RPMI8226 (cell line): ENCODE data around the gene GPR35.

Source experiments
- DNase-seq: peaks from one replicate; pipeline ENCODE4 v3.0.0-alpha.2; 2015

GPR35 gene

GRCh38 chr2:240589850-240590525 lies 35.3 kb upstream of the GPR35 start:
- no peak for DNase-seq

DNA sequence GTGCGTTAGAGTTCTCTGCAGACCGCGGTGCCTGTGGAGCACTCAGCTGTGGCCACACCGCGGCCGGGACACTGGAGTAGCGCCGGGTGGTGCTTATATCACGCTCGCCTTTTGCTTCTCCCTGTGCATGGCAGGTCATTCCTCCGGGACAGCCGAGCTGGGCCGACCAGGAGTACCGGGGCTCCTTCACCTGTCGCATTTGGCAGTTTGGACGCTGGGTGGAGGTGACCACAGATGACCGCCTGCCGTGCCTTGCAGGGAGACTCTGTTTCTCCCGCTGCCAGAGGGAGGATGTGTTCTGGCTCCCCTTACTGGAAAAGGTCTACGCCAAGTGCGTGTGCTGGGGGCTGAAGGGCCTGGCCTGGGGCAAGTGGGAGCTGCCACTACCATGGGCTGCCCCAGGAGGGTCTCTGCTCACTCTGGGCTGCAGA lies 34.6 kb upstream of the GPR35 start:
- DNase-seq = no peak

DNA sequence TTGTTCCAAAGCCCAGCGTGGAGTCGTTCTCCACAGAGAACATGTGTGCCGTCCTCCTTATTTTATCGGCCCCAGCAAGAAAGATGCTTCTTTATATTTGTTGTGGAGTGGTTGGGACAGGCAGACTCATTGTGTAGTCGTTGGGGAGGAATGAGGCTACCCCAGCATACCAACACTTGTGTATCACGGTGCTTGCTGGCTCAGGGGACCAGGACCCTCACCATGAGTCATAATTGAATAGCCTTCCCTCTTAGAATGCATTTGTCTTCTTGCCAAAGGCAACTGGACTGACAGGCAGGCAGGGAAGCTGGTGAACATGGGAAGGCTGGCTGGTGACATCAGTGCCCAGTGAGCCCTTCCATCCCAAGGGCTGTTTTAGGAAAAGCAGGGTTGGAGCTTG lies 34.1 kb upstream of the GPR35 start:
- no peak for DNase-seq

- no peak for DNase-seq
These were observed 33.5 kb upstream of the GPR35 start for GRCh38 chr2:240591784-240592183.

GRCh38 chr2:240593026-240593702 lies 32.1 kb upstream of the GPR35 start:
- no peak for DNase-seq

DNA sequence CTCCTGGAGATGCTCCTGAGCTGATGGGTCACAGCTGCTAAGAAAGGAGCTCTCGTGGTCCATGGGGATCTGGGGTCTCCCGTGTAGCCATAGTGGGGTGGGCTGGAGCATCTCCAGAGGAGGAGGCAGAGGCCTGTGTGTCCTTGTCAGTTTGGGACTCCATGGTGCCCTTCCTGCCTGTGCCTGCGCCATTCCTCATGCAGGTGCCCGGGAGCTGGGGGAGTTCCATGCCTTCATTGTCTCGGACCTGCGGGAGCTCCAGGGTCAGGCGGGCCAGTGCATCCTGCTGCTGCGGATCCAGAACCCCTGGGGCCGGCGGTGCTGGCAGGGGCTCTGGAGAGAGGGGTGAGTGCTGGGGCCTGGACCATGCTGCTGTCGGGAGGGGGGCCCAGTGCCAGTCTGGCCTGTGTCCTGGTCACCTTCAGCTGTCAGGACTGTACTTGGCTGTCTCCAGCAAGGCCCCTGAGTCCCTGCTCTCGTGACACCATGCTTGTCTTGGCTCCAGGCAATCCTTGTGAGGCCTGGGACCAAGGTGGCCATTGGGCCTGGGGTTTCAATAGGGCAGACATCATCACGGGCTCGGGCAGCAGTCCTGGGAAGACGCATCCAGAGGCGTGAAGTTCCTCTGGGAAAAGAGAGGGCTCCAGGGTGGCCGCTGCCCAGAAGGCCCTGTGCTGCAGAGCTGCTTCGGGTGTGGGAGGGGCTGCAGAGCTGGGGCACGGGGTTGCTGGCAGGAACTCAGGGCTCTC lies 31.4 kb upstream of the GPR35 start:
- no peak for DNase-seq

- no peak for DNase-seq
These were observed 30.5 kb upstream of the GPR35 start for GRCh38 chr2:240594511-240595380.

DNA sequence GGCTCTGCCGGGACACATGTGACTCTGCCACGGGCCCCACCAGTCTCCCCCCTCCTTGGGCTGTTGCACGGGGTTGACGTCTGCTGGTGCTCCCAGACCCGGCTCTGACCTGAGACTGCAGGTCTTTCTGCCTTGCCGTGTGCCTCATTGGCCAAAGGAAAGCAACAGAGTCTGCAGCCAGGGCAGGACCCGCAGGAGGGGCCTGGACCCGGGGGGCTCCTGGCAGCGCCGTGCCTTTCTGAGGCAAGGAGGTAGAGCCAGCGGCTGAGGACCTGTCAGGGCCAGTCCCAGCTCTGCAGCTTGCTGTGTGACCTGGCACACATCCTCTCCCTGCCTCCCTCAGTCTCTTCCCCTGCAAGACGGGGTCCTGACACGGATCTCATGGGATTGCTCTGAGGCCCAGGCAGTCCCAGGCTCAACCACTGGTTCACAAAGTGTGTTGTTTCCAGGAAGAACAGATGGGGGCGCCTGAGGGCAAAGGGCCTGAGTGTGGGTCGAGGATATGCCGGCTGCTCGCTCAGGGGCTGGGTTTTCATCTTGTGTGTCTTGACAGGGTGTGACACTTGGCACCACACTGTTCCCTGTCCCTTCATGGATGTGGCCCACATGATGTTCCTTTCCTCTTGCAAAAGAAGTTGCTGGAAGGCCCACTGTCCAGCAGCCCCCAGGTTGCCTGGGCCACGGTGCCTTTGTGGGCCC lies 29.8 kb upstream of the GPR35 start:
- DNase-seq = no peak

DNA sequence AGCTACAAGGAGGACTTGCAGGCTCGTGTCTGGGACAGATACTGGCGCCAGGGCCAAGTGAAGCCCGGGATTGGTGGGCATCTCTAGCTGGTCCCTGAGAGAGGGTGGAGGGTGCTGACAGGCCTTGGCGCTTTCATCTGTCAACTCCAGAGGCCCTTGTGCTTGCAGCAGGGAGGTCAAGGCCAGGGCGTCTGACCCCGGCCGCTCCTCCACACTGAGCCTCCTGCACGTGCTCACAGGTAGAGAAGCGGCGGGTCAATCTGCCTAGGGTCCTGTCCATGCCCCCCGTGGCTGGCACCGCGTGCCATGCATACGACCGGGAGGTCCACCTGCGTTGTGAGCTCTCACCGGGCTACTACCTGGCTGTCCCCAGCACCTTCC lies 29.2 kb upstream of the GPR35 start:
- DNase-seq = no peak

DNA sequence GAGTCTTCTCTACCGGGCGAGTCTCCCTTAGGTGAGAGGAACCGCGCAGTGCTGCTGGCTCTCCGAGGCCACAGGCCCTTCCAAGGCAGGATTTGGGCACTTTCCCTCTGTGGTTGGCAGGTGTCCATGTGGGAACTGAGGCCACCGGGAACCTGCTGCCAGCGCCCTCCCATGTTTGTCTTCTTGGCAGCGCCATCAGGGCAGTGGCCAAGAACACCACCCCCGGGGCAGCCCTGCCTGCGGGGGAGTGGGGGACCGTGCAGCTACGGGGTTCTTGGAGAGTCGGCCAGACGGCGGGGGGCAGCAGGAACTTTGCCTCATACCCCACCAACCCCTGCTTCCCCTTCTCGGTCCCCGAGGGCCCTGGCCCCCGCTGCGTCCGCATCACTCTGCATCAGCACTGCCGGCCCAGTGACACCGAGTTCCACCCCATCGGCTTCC lies 28.8 kb upstream of the GPR35 start:
- no peak for DNase-seq

DNA sequence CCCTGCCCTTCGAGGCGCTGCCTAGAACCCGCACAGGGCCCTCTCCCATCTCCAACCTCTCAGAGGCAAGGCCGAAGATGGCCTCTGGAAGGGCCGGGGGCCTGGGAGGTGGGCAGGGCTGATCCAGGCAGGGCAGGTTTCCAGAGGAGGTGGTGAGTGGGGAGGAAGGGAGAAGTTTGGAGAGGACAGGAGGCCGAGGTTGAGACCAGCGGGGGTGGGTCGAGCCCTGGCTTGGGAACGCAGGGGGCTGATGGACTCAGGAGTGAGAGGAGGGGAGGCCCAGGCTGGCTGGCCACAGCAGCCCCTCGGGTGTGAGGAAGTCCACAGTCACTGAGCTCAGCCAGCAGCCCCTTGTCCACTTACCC lies 28.2 kb upstream of the GPR35 start:
- DNase-seq = no peak

DNA sequence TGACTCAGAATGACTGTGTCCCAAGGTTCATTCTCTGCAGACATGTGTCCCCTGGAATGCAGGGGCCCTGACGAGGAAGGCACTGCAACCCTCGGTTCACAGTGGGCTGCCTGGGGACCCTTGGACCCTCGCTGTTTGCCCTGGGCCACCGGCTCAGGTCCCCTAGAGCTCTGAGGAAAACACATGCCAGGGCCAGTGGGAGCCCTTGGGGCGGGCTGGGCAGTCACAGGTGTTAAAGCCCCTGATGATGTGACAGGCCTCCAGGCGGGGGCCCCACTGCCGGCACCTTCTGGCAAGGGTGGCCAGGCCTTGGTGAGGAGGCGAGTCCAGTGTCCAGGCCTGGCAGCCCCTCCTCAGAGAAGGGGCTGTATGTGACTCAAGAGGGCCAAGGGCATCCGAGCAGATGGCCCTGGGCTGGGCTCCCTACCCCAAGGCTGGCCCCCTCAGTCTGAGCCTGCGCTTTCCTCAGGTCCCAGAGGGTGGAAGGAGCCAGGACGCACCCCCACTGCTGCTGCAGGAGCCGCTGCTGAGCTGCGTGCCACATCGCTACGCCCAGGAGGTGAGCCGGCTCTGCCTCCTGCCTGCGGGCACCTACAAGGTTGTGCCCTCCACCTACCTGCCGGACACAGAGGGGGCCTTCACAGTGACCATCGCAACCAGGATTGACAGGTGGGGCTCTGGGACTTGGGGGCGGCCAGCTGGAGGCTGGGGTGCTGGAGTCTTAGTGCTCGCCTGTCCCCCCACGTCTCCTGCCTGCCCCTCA lies 27.7 kb upstream of the GPR35 start:
- DNase-seq = no peak

DNA sequence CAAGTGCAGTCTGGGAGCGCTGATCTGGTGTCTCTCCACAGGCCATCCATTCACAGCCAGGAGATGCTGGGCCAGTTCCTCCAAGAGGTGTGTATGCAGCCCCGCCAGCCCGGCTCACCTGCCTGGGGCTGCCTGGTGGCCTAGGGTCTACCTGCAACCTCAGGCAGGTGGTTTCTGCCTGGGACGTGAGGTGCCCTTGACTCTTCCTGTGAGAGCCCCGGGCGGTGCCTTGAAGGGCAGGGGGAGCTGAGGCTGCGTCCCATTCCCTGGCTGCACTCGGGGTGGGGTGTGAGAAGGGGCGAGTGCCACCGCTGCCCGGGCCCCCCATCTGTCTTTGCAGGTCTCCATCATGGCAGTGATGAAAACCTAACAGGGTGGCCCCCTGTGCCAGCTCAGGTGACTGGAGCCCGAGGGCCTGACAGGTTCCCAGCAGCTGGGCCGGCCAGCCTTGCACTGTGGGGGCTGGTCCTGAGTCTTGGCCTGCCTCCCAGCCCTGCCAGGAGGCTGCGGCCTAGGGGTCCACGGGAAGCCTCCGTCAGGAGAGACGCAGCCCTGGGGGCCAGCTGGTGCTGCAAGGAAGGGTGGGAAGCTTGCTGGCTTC lies 26.9 kb upstream of the GPR35 start:
- DNase-seq = no peak

DNA sequence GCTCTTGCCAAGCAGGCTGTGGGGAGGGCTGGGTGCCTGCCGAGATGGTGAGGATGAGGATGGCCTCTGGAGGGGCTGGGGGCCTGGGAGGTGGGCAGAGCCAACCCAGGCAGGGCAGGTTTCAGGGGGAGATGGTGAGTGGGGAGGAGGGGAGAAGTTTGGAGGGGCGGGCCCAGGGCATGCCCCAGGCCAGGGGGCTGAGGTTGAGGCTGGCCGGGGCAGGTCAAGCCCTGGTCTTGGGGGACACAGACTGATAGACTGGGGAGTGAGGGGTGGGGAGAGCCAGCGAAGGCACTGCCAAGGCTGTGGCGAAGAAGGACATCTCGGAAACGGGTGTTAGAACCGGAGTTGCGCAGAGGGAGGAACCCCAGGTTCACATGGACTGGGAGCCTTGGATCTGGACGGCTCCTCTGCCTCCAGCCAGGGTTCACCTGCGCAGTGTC lies 26.1 kb upstream of the GPR35 start:
- DNase-seq = no peak

- no peak for DNase-seq
These were observed 24.8 kb upstream of the GPR35 start for GRCh38 chr2:240600451-240600961.

DNA sequence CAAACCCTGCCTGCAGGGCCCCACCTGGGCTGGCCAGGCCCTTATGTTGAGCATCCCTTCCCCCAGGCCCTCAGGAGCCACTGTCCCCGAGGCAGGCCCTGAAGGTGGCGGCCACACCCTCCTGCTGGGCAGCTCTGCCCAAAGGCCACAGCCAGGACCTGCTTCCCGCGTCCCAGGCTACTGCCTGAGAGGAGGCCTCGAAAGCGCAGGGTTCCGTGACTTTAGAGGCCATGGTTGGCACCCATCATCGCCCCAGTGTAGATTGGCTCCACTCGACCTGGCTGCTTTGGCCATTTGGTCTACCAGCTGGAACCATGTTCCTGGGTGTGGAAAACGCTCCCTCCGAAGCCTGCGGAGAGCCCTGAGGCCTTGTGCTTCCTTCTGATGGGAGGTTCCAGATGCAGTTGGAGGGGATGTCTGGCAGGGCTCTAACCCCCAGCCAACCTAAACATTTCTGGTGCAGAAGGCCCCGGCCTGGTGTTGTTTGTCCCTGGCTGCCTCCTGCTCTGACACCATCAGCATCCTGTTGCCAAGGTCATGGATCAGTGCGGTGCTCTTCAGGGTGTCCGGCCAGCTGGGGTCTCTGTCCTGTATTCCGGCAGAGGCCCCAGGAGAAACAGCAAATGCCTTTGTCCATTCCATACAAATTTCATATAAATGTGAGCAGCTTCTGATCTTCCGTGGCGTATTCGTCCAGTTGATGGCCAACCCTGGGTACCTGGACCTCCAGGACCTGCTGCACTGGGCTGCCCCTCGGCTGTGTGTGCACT lies 24.0 kb upstream of the GPR35 start:
- DNase-seq = no peak

GRCh38 chr2:240601831-240602160 lies 23.5 kb upstream of the GPR35 start:
- DNase-seq = no peak

DNA sequence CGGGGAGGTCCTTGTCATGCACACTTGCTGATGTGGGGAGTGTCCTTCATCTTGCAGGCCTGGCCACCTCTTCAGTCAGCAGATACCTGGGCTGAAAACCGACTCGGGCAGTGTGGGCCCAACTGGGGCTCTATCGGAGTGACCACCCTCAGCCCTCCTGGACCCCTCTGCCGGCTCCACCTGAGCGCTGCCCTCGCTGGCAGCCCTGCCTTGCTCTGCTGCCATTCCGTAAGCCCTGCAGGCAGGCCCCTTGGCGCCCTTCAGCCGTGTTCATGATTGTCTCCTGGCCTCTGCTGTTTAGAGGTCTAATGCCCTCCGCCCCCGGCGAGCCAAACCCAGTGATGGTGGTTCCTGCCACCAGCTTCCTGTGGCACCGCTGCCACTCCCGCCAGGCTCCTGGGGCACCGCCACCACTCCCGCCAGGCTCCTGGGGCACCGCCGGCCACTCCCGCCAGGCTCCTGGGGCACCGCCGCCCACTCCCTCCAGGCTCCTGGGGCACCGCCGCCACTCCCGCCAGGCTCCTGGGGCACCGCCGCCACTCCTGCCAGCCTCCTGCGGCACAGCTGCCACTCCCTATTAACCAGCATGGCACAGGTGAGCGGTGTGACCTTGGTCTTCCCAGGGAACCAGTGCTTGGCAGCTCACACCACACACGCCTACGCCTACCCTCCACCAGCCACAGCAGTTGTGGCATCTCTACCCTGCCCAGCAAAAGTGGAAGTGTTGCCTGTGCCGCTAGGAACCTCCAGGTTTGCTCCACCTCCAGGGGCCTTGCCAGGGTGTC lies 22.8 kb upstream of the GPR35 start:
- DNase-seq = no peak

- DNase-seq = no peak
These were observed 22.0 kb upstream of the GPR35 start for GRCh38 chr2:240603081-240603835.
